Measurements from ENCODE around the gene SDE2. TPM values are rescaled to one million over a fixed set of nuclear protein-coding genes. Genes with fewer than 3 reads are reported as not detected.
"Not testable (repeated sequence)": the region's sequence is repeated elsewhere in the genome, so short reads cannot be mapped to it uniquely, and the experiment has no call there.

The SDE2 gene
- polyA plus RNA-seq, 12 donors = 11.8 to 17.0 (median 15.0) TPM; not detected in 1

- DNase-seq = no peak
These were observed 54.8 kb downstream of the SDE2 start for GRCh38 chr1:225944387-225944786.

- no peak for DNase-seq
These were observed 55.6 kb downstream of the SDE2 start for GRCh38 chr1:225943582-225943981.

GRCh38 chr1:225942574-225942973 is 56.6 kb downstream of the SDE2 start:
- no peak for DNase-seq

- no peak for DNase-seq
These were observed 57.3 kb downstream of the SDE2 start for GRCh38 chr1:225941942-225942222.

GRCh38 chr1:225941187-225941941 is 57.8 kb downstream of the SDE2 start, which contains the start of gene LEFTY2:
TSS of gene LEFTY2 (minus strand) at chr1:225941220. CDS start at chr1:225941140, 80 bp downstream.
- peak; percentile 86 for DNase-seq

GRCh38 chr1:225940385-225941151 is 58.6 kb downstream of the SDE2 start:
- peak; percentile 59 for DNase-seq

GRCh38 chr1:225939939-225940310 is 59.2 kb downstream of the SDE2 start:
- DNase-seq = peak; percentile 27

GRCh38 chr1:225939097-225939938 is 59.8 kb downstream of the SDE2 start:
- not testable (repeated sequence) for DNase-seq

GRCh38 chr1:225937048-225937968 is 61.8 kb downstream of the SDE2 start:
- DNase-seq = peak; percentile 23

GRCh38 chr1:225936523-225936922 is 62.6 kb downstream of the SDE2 start:
- DNase-seq = no peak

- not testable (repeated sequence) for DNase-seq
These were observed 63.1 kb downstream of the SDE2 start for GRCh38 chr1:225936086-225936485.

GRCh38 chr1:225934711-225935110 is 64.4 kb downstream of the SDE2 start:
- no peak for DNase-seq

GRCh38 chr1:225933072-225933471 is 66.1 kb downstream of the SDE2 start:
- DNase-seq = no peak

Other genes with a start within 250 kb of the SDE2 start
- 100 to 1,000 TPM in 11 of 12 donors, not detected in 1; 154 to 342 (median 227) TPM for gene SRP9, start 221.5 kb downstream of the SDE2 start, polyA plus RNA-seq (ENCODE audit: insufficient read length in 12 of 12)
- gene EPHX1, start 189.2 kb downstream of the SDE2 start, polyA plus RNA-seq (ENCODE audit: insufficient read length in 12 of 12) = 10 to 100 TPM in 11 of 12 donors, not detected in 1; 18.5 to 47.9 (median 32.4) TPM
- gene TMEM63A, start 117.0 kb downstream of the SDE2 start, polyA plus RNA-seq (ENCODE audit: insufficient read length in 12 of 12) = 10 to 100 TPM in 11 of 12 donors, not detected in 1; 15.7 to 48.6 (median 23.1) TPM
- under 1 TPM in 10 of 12 donors, not detected in 2; 0.14 to 0.61 (median 0.37) TPM for gene LEFTY1, start 110.2 kb downstream of the SDE2 start, polyA plus RNA-seq (ENCODE audit: insufficient read length in 12 of 12)
- gene PYCR2, start 75.1 kb downstream of the SDE2 start, polyA plus RNA-seq (ENCODE audit: insufficient read length in 12 of 12) = 10 to 100 TPM in 11 of 12 donors, not detected in 1; 28.0 to 44.2 (median 32.4) TPM
- 1 to 10 TPM in 10 of 12 donors, not detected in 2; 3.0 to 8.0 (median 4.3) TPM for gene LEFTY2, start 58.1 kb downstream of the SDE2 start, polyA plus RNA-seq (ENCODE audit: insufficient read length in 12 of 12)
- 1,000 to 10,000 TPM in 1 of 12 donors, 100 to 1,000 TPM in 10, not detected in 1; 589 to 1,309 (median 768) TPM for gene H3-3A, start 63.4 kb upstream of the SDE2 start, polyA plus RNA-seq (ENCODE audit: insufficient read length in 12 of 12)
- 10 to 100 TPM in 11 of 12 donors, not detected in 1; 47.4 to 65.4 (median 53.9) TPM for gene ACBD3, start 187.4 kb upstream of the SDE2 start, polyA plus RNA-seq (ENCODE audit: insufficient read length in 12 of 12)
- gene MIXL1, start 224.3 kb upstream of the SDE2 start, polyA plus RNA-seq (ENCODE audit: insufficient read length in 12 of 12) = under 1 TPM in 10 of 12 donors, not detected in 2; 0.23 to 0.94 (median 0.54) TPM